HepG2 (cell line): ENCODE data around the gene MCC.

Experiments
- AGO1 ChIP-seq: fragments of 200-400 bp; formaldehyde crosslinking; IDR thresholded peaks from 2 replicates; pipeline ENCODE4 v1.6.1; 2017; ENCODE audit warnings: mild to moderate bottlenecking, low read depth, low read length, moderate library complexity; ENCODE audit not compliant: poor library complexity, severe bottlenecking
- FOXM1 ChIP-seq: sonication (generic); formaldehyde crosslinking; IDR thresholded peaks from 2 replicates; pipeline ENCODE4 v1.5.0; 2020; ENCODE audit warnings: missing genetic modification reagents
- HNRNPLL ChIP-seq: fragments of 200-400 bp; formaldehyde crosslinking; IDR thresholded peaks from 2 replicates; pipeline ENCODE4 v1.6.1; 2017; ENCODE audit warnings: mild to moderate bottlenecking, low read depth, low read length; ENCODE audit not compliant: poor library complexity, severe bottlenecking
- NFIC ChIP-seq: IDR thresholded peaks from 2 replicates; pipeline ENCODE4 v1.6.1; 2012; ENCODE audit warnings: mild to moderate bottlenecking, low read length, inconsistent platforms
- RAD51 ChIP-seq: fragments of 450-650 bp; IDR thresholded peaks from 2 replicates; pipeline ENCODE4 v1.6.1; 2016; ENCODE audit warnings: borderline replicate concordance
- RFX5 ChIP-seq: IDR thresholded peaks from 2 replicates; pipeline ENCODE4 v1.6.1; 2011; ENCODE audit warnings: low read depth, low read length, improper control_type of control experiment
- SMC3 ChIP-seq: IDR thresholded peaks from 2 replicates; pipeline ENCODE4 v1.6.1; 2011; ENCODE audit warnings: low read length, improper control_type of control experiment
- SP1 ChIP-seq, 2 experiments: fragments of 450-650 bp in 1 of 2; sonication (generic) in 1 of 2; formaldehyde crosslinking in 1 of 2; IDR thresholded peaks; 2 replicates each; pipeline versions ENCODE4 v1.4.0 to v1.6.1; 2016 to 2020; ENCODE audit warnings: missing genetic modification reagents in 1 of 2
- U2AF1 ChIP-seq: fragments of 200-400 bp; formaldehyde crosslinking; optimal IDR thresholded peaks from 2 replicates; pipeline ENCODE3; 2017; ENCODE audit warnings: mild to moderate bottlenecking, low read depth, low read length
- ZNF292 ChIP-seq: sonication (generic); formaldehyde crosslinking; IDR thresholded peaks from 2 replicates; pipeline ENCODE4 v1.8.1; 2022; ENCODE audit warnings: mild to moderate bottlenecking, low read depth, missing genetic modification reagents, borderline replicate concordance
- TF ChIP-seq, protein P1 (sequence below): sonication (generic); formaldehyde crosslinking; IDR thresholded peaks from 2 replicates; pipeline ENCODE4 v1.5.0; 2020; ENCODE audit warnings: mild to moderate bottlenecking, missing genetic modification reagents, moderate library complexity

- TF ChIP-seq U2AF1 (no peak), SP1 (IDR thresholded peaks at IDR 0.05) (no peak), SP1 (CRISPR knock-in tag; IDR thresholded peaks at IDR 0.05) (no peak), SMC3 (no peak), RAD51 (no peak), RFX5 (no peak), HNRNPLL (no peak), AGO1 (no peak), FOXM1 (no peak), ZNF292 (CRISPR knock-in tag) (no peak), NFIC (no peak)
- TF ChIP-seq, protein P1, sequence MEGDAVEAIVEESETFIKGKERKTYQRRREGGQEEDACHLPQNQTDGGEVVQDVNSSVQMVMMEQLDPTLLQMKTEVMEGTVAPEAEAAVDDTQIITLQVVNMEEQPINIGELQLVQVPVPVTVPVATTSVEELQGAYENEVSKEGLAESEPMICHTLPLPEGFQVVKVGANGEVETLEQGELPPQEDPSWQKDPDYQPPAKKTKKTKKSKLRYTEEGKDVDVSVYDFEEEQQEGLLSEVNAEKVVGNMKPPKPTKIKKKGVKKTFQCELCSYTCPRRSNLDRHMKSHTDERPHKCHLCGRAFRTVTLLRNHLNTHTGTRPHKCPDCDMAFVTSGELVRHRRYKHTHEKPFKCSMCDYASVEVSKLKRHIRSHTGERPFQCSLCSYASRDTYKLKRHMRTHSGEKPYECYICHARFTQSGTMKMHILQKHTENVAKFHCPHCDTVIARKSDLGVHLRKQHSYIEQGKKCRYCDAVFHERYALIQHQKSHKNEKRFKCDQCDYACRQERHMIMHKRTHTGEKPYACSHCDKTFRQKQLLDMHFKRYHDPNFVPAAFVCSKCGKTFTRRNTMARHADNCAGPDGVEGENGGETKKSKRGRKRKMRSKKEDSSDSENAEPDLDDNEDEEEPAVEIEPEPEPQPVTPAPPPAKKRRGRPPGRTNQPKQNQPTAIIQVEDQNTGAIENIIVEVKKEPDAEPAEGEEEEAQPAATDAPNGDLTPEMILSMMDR (CRISPR knock-in tag): no peak
Measured at GRCh38 chr5:113531481-113532159, 43.4 kb upstream of the MCC start.
